Stimulated activated CD4-positive, alpha-beta T cell treated with anti-CD3 and anti-CD28 coated beads, Interleukin-15, amount 100 ng/mL, for 48 hours (primary cell): ENCODE measurements around the gene FAM3D.
"Not testable (repeated sequence)": the region's sequence is repeated elsewhere in the genome, so short reads cannot be mapped to it uniquely, and the experiment has no call there.

Experiments
- DNase-seq, 2 donors: peaks; one replicate each; pipeline ENCODE4 v3.0.0-alpha.2; 2020; ENCODE audit warnings: low read depth in 2 of 2

The FAM3D gene

GRCh38 chr3:58666683-58667082, at the start of gene FAM3D:
Gene FAM3D, minus strand, starts transcription at chr3:58666774. Its CDS starts 11,211 bp downstream, at chr3:58655563.
- DNase-seq: no peak

- DNase-seq: no peak
These were observed 47.3 kb upstream of the FAM3D start for GRCh38 chr3:58713715-58714401.

GRCh38 chr3:58711871-58712270, 45.3 kb upstream of the FAM3D start:
- DNase-seq: no peak

GRCh38 chr3:58708983-58709382, 42.4 kb upstream of the FAM3D start:
- DNase-seq: not testable (repeated sequence)

GRCh38 chr3:58708116-58708791, 41.7 kb upstream of the FAM3D start:
- DNase-seq: no peak

GRCh38 chr3:58707390-58707930, 40.9 kb upstream of the FAM3D start:
- DNase-seq: no peak

GRCh38 chr3:58706395-58707167, 40.0 kb upstream of the FAM3D start:
- no peak for DNase-seq

- no peak for DNase-seq
These were observed 38.2 kb upstream of the FAM3D start for GRCh38 chr3:58704745-58705144.

- not testable (repeated sequence) for DNase-seq
These were observed 37.7 kb upstream of the FAM3D start for GRCh38 chr3:58704304-58704703.

- DNase-seq: no peak
These were observed 31.7 kb upstream of the FAM3D start for GRCh38 chr3:58698246-58698645.

GRCh38 chr3:58697561-58697960, 31.0 kb upstream of the FAM3D start:
- no peak for DNase-seq

- DNase-seq: not testable (repeated sequence)
These were observed 30.2 kb upstream of the FAM3D start for GRCh38 chr3:58696813-58697212.

GRCh38 chr3:58696093-58696492, 29.5 kb upstream of the FAM3D start:
- no peak for DNase-seq

GRCh38 chr3:58695284-58695683, 28.7 kb upstream of the FAM3D start:
- DNase-seq: not testable (repeated sequence)

- DNase-seq: no peak
These were observed 27.6 kb upstream of the FAM3D start for GRCh38 chr3:58693940-58694850.

GRCh38 chr3:58692484-58692883, 25.9 kb upstream of the FAM3D start:
- no peak for DNase-seq

- no peak for DNase-seq
These were observed 25.4 kb upstream of the FAM3D start for GRCh38 chr3:58691997-58692396.

- DNase-seq: no peak
These were observed 23.9 kb upstream of the FAM3D start for GRCh38 chr3:58690490-58690889.

GRCh38 chr3:58688574-58688973, 22.0 kb upstream of the FAM3D start:
- DNase-seq: no peak

GRCh38 chr3:58686847-58687246, 20.3 kb upstream of the FAM3D start:
- no peak for DNase-seq

- DNase-seq: no peak
These were observed 19.1 kb upstream of the FAM3D start for GRCh38 chr3:58685641-58686040.
